Ishikawa (cell line): ENCODE data around the gene SNRK.

ENCODE experiments used
- MAX ChIP-seq: IDR thresholded peaks from 2 replicates; pipeline ENCODE4 v1.6.1; 2012
- YY1 ChIP-seq: IDR thresholded peaks from 2 replicates; pipeline ENCODE4 v1.6.1; 2012; ENCODE audit warnings: low read depth

GRCh38 chr3:43378066-43378935, 92.0 kb downstream of the SNRK start:
- no peak for TF ChIP-seq YY1
- no peak for TF ChIP-seq MAX
